GM19025 (cell line): ENCODE data around the gene MEGF11.
"Not testable (repeated sequence)": the region's sequence is repeated elsewhere in the genome, so short reads cannot be mapped to it uniquely, and the experiment has no call there.

Source experiments
- ATAC-seq: cut with Tn5 transposase; IDR thresholded peaks from one replicate; pipeline ENCODE4 v1.9.1; 2021; ENCODE audit warnings: mild to moderate bottlenecking, low read depth, moderate library complexity; ENCODE audit not compliant: unreplicated experiment

The MEGF11 gene

DNA sequence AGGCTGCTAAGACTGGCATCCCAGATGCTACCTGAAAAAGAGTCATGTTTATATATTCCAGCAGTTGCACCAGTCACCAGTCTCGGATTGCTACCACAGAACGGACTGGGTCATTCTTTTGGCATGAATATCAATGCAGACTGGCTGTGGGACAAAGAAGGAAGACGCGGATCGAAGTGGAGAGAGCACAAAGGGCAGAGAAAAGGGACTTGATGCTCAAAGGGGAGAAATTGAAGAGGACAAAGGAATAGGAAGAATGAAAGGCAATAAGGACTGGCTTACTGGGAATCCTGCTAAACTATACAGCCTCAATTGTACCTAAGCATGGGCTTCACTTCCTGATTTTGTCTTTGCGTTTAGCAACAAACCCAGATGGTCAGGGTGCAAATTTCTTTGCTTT lies 24.5 kb upstream of the MEGF11 start:
- ATAC-seq: no peak

DNA sequence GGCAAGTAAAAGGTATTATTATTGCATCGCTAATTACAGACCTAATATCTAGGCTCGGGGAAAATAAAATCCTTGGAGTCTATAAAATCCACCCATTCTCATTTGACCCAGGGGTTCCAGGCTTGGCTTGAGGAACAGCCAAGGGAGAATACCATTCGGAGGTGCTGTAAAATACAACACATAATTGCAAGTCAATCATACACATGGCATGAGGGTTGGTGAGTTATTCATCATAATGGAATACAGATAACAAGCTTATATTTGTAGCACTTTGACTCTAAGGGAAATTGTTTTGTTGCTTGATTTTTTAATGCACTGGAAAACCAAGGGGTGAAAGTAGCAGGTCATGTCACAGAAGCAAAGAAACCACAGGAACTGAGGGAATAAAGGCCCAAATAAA lies 23.0 kb upstream of the MEGF11 start:
- ATAC-seq: no peak

DNA sequence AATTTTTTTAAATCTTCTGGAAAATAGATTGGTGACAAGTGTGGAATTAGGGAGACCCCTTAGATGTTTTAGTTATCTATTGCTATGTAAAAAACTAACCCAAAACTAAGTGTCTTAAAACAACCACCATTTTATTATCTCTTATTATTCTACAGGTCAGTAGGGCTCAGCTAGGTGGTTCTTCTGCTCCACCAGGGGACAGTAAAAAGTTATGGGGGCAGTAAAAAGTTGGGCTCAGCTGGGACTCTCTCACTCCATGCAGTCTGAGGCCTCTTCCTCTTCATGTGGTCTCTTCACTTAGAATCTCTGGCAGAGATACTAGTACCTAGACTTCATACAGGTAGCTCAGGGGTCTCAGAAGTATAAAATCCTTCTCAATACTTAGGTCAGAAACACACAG lies 21.8 kb upstream of the MEGF11 start:
- no peak for ATAC-seq

DNA sequence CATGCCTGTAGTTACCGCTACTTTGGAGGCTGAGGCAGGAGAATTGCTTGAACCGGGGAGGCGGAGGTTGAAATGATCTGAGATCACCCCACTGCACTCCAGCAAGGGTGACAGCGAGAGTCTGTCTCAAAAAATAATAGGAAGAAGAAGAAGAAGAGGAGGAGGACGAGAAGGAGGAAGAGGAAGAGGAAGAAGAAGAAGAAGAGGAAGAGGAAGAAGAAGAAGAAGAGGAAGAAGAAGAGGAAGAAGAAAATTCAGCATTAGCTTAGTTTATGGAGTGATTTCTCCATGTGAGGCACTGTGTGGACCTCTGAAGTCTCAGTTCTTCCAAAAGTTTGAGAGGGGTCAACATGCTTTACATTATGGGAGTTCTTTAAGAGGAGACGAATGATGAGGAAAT lies 17.4 kb upstream of the MEGF11 start:
- no peak for ATAC-seq

DNA sequence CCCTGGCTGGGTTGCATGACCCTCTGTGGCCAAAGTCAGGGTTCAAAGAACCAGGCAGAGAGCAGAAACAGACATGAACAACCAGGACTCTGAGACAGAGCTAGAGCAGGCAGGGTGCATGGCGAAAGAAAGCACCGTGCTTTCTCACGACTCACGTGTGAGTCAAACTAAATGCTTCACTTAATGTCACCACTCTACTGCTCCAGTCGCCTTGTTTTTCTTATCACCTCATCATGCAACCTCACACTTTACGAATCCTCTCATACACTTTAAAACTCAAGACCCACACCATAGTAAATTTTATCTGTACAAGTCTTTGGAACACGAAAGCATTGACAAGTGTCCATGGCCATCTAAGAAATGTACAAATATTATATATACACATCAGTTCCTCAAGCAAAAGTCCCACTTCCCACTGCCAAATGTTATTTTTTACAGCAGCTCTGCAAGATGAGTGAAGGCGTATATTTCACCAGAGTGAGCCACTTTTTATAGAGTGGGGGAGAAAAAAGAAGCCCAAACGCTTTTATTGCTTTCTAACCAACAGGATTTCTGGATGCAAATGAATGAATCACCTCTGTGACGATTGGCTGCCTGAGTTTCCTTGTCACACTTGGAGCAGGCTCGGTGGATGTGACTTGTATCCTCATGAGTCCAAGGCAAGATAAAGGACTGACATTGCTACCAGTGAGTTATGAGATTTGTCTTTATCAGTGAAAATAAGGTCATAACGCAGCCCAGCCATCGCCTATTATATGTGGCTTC lies 16.0 kb upstream of the MEGF11 start:
- no peak for ATAC-seq

DNA sequence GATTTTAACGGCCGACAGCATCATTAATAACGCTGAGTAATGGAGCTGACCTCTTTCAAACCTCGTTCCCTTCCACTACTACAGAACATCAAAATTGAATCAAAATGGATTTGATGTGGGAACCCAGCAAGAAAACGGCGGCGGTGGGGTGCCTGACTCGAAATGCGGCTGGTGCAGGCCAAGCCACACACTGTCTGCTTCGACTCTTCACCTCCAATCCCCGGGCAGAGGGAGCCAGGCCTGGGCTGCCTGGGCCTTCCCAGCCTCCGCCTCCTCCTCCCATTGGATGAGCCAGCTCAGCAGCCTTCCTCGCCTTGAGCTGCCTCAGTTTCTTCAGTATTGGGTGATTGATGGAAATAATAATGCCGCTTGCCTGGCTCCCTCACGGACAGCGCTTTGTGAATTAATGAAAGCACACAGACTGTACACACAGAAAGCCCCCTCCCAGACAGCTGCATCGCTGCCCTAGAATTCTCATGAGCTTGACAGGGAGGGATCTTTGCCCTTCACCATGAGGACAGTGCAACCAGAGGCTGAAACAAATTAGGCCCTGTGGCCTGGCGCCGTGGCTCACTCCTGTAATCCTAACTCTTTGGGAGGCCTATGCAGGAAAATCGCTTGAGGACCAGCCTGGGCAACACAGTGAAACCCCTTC lies 11.4 kb upstream of the MEGF11 start:
- no peak for ATAC-seq

DNA sequence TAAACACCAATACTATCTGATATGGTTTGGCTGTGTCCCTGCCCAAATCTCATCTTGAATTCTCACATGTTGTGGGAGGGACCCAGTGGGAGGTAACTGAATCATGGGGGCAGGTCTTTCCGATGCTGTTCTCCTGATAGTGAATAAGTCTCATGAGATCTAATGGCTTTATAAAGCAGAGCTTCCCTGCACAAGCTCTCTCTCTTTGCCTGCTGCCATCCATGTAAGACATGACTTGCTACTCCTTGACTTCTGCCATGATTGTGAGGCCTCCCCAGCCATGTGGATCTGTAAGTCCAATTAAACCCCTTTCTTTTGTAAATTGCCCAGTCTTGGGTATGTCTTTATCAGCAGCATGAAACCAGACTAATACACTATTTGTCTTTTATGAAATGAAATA lies 9.3 kb upstream of the MEGF11 start:
- not testable (repeated sequence) for ATAC-seq

DNA sequence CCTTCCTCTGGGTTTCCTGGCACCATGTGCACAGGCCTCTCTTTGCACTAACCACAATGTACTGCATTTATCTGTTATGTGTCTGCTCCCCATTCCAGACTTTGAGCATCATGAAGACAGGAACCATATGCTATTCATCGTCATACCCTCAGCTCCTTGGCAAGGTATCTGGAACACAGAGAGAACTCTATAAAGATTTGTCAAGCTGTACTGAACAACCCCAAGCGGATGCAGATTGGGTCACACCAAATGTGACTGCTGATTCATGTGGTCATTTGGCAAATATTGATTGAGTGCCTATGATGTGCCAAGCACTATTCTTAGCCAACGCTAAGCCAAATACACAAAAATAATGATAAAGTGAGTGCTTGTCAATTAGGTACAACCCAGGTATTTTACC lies 7.5 kb upstream of the MEGF11 start:
- ATAC-seq: no peak

DNA sequence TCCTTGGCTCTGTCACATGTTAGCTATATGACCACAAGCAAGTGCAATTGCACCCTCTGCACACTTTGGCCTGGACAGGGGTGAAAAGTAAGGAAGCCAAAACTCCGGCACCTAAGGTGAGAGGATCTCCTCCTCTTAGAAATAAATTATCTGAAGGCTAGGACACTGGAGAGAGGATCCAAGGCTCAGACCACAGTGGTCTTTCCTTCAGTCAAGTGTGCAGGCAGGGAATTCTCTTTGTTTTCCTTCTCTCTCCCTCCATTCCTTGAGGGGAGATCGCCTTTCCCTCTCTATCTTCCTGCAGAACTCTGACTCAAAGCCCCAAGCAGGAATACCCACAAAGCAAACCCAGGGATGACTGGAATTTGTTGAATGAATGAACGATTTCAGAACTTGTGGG lies 3.1 kb upstream of the MEGF11 start:
- no peak for ATAC-seq

DNA sequence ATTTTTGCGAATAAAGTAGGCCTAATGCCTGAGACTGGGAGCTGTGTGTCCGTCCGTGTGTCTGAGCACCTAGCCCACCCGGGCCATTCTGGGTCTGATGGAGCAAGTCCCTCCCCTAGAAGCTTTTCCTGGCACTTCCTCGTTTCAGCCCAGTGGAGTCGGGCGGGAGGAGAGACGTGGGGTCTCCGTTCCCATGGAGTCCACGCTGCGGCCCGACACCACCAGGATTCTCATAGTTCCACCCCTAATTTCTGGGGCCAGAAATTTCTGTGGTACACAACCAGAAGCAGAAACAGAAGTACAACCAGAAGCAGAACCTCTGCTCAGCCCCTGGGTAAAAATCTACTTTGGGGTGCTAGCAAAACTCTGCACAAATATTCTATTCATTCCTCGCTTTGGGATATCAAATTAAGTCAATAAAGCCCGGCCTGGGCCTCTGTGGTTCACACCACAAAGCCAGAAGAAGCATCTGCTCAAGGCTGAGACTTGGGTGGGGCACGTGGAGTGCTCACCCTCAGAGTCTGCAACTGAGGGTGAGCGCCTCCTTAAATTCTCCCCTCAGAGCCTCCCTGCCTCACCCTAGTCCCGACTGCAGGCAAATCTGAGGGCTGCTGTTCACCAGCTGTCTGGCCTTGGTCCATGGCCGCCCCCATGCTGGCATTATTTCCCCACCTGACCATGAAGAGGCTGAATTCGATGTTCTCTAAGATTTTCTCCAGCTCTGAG lies 1.6 kb upstream of the MEGF11 start:
- no peak for ATAC-seq

DNA sequence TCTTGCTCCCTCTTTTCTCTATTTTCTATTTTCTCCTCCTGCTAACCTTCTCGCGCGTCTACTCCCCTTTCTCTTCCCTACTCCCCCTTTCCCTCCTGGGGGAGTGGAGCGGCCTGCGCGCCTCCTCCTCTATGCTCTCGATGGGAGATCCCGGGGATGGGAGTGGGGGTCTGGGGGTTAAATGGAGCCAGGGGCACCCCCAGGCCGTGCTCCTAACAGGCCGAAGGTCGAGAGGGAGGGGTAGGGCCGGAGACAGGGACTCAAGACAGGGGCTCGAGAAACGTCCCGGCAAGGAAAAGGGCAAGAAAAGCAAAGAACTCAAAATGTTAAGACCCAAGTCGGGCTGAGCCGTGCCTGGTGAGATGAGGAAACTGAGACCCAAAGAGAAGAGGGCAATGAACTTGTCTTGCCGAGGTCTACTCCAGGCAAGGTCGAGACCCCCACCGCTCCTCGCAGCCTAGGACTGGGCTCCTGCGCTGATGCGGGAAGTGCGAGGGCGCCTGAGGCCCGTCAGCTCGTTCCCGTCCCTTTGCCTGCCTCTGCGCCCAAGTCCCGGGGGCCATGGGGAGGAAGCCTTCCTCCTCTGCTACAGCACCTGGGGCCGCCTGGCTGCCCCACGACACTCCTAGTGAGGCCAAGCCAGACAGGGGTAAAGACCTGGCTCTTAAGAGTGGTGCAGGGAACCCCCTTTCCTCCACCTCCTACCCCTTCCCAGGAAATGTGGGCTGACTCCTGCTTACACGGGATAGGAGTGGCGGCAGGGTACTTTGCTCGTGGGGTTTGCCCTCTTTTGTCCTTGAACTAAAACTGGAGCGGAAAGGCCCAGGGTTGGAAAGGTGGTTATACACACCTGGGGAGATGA lies 770 bp upstream of the MEGF11 start:
- ATAC-seq: no peak

DNA sequence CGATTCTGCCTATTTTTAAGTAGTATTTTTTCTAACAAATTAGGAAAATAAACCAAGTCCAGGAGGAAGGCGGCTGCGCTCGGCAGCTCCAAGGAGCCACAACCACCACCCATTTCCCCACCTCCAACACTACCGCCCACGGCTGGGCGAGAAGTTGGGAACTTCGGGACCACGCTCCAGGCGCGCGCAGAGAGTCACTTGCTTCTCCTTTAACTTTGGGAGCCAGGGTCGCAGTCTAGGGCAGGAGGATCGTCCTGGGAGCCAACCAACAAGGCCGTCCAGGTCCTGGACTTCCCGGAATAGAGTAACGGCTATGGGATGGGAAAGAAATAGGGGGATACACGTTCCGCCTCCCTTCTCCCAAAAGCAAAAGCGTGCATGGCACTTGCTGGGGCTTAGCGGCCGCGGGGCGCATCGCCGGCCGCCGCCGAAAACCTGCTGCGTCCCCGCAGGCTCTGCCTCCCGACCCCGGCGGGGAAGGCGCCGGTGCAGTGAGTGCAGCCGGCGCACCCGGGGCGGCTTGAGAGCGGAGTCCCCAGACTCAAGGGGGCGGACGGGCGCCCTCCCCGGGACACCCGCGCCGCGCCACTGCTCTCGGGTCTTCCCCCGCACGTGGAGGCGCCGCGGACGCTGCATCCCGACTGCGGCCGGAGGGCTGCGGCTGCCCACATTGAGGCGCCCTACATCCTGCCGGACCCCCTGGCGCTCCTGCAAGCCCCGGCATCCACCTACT lies 699 bp downstream of the MEGF11 start:
- no peak for ATAC-seq

DNA sequence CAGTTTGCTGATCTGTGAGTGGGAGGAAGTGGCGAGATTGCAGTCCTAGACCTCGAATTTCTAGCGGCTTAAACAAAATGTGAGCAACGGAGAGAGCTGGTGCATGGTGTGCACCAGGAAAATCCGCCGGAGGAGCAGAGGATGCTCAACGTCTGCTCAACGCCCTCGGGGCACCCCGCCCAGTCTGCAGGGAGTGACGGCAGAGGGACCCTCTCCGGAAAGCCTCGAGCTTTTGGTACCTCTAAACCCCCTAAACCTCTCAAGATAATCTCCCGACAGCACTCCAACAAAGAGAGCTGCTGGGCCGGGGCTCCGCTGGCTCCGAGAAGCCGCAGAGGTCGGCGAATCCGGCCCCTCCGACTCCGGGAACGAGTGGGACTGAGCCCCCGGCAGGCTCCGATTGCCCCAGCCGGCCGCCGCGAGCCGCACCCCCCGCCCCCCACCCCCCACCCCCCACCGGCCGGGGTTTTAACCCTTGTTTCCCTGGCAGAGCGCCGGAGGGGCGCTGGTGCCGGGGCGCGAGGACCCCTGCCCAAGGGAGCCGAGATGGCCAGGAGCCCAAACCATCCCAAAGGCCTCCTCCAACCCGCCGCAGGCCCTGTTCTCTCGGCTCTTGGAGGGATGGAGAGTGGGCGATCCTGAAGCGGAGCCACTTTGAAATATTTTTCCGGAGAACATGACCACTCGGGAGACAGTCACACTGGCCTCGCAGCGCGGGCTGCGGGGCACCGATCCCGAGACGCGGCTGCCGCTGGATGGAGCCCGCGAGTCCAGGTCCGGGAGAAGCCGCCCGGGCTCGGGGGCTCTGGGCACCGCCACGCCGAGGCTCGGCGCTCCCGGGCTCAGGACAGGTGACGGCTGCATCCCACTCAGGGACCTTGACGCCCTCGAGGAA lies 1.5 kb downstream of the MEGF11 start:
- no peak for ATAC-seq

DNA sequence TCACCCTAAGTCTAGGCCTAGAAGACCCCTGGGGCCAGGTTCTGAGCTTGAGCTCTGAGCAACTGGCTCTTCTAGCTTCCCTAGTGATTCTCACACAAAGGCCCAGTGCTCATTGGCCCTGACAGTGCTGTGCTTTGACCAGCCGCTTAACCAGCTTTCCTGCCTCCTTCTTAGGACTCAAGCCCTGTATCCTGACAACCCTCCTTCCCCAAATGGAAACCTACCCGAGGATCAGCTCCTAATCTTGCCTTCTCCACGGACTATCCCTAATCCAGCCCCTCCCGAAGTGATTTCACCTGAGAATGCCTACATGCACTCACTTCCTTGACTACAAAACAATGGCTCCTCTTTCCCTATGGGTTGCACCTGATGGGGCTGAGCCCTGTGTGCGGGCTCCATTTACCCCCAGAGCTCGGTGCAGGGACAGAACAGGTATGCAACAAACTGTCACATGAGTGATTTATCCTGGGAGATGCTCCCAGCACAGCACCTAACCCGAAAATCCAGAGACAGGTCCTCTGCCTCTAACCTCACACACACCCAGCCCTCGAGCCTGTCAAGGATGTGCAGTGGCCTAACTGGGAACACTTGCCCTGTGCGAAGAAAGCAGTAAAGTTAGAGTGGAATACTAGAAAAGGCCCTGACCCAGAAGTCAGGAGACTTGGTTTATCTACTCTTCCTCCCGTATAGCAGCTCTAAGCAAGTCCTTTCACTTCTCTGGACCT lies 2.3 kb downstream of the MEGF11 start:
- no peak for ATAC-seq

DNA sequence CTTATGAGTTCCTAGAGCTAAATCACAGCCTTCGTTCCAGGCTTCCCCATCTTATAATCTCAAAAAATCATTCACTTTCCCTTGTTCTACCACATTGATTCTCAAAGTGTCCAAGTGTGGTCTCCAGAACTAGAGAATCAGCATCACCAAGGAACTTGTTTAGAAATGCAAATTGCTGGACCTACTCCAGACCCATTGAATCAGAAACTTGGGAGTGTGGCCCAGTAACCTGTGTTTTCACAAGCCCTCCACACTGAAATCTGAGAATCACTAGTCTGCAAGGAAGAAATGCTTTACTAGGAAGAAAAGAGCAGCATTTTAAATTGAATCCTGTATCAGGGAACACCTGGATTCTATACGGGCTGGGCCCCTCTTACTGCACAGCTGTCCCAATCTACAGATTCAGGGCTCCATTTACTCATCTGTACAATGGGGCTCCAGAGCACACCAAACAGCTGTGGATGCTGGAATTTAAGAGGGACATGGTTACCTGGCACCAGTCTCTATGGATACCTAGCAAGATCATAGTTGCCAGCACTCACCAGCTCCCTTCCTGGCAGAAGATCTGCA lies 3.9 kb downstream of the MEGF11 start:
- no peak for ATAC-seq

DNA sequence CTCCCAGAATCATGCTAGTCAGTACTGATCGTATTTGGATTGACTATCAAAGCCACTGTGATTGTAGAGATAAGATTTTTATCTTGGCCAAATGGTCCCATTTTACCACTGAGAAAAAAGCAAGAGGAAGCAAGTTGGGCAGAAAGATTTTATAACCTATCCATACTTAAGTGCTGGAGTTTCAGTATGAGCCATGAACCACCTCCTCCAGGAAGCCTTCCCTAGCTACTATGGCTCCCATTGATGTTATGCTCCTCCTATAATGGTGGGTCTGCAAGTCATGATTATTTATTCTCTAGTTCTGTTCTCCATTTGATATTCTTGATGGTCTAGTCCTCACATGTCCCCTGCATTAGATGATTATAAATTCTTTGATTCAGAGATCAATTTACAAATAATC lies 6.6 kb downstream of the MEGF11 start:
- ATAC-seq: no peak

DNA sequence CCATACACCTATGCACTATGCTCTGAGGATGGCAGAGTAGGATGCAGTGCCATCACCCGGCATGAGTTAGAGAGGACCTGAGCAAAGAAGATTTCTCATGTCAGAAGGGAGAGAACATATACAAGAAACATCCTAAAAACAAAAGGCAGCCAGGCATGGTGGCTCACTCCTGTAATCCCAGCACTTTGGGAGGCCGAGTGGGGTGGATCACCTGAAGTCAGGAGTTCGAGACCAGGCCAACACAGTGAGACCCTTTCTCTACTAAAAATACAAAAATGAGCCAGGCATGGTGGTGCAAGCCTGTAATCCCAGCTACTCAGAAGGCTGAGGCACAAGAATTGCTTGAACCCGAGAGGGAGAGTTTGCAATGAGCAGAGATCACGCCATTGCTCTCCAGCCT lies 7.7 kb downstream of the MEGF11 start:
- not testable (repeated sequence) for ATAC-seq

DNA sequence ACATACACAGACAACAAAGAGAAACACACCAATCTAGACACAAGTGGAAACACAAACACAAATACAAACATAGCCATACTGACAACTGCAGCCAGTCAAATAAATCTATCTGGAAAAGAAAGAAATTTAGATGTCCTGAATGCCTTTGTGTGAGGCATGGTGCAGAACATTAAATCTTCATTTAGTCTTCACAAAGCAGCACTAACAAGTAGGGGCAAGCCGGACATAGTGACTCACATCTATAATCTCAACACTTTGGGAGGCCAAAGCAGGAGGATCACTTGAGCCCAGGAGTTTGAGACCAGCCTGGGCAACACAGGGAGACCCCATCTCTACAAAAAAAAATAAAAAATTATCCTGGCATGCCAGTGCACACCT lies 11.7 kb downstream of the MEGF11 start:
- no peak for ATAC-seq
